Measurements from ENCODE around the gene OPRL1.

GRCh38 chr20:64131406-64131805 is 51.5 kb downstream of the OPRL1 start:
- TF ChIP-seq BCL6B (tag by site-specific recombination; IDR thresholded peaks at IDR 0.05): no peak
- TF ChIP-seq, protein P1, sequence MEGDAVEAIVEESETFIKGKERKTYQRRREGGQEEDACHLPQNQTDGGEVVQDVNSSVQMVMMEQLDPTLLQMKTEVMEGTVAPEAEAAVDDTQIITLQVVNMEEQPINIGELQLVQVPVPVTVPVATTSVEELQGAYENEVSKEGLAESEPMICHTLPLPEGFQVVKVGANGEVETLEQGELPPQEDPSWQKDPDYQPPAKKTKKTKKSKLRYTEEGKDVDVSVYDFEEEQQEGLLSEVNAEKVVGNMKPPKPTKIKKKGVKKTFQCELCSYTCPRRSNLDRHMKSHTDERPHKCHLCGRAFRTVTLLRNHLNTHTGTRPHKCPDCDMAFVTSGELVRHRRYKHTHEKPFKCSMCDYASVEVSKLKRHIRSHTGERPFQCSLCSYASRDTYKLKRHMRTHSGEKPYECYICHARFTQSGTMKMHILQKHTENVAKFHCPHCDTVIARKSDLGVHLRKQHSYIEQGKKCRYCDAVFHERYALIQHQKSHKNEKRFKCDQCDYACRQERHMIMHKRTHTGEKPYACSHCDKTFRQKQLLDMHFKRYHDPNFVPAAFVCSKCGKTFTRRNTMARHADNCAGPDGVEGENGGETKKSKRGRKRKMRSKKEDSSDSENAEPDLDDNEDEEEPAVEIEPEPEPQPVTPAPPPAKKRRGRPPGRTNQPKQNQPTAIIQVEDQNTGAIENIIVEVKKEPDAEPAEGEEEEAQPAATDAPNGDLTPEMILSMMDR (tag by site-specific recombination; IDR thresholded peaks at IDR 0.05): peak; percentile 65
- no peak for TF ChIP-seq MYNN (tag by site-specific recombination; IDR thresholded peaks at IDR 0.05; ENCODE audit: borderline replicate concordance)
- no peak for TF ChIP-seq ZBTB7A (tag by site-specific recombination; IDR thresholded peaks at IDR 0.05; ENCODE audit: low read depth)
- TF ChIP-seq ZNF121 (tag by site-specific recombination; IDR thresholded peaks at IDR 0.05): no peak
- no peak for TF ChIP-seq ZBTB26 (tag by site-specific recombination; optimal IDR thresholded peaks at IDR 0.05)
- no peak for TF ChIP-seq ZBTB11 (tag by site-specific recombination; conservative IDR thresholded peaks at IDR 0.05; ENCODE audit: low read depth)
- TF ChIP-seq, protein P2, sequence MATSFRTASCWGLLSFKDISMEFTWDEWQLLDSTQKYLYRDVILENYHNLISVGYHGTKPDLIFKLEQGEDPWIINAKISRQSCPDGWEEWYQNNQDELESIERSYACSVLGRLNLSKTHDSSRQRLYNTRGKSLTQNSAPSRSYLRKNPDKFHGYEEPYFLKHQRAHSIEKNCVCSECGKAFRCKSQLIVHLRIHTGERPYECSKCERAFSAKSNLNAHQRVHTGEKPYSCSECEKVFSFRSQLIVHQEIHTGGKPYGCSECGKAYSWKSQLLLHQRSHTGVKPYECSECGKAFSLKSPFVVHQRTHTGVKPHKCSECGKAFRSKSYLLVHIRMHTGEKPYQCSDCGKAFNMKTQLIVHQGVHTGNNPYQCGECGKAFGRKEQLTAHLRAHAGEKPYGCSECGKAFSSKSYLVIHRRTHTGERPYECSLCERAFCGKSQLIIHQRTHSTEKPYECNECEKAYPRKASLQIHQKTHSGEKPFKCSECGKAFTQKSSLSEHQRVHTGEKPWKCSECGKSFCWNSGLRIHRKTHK (tag by site-specific recombination; IDR thresholded peaks at IDR 0.05): no peak
- no peak for TF ChIP-seq ZNF398 (tag by site-specific recombination; IDR thresholded peaks at IDR 0.05)
- TF ChIP-seq FEZF1 (tag by site-specific recombination; IDR thresholded peaks at IDR 0.05): no peak
- TF ChIP-seq, protein P3, sequence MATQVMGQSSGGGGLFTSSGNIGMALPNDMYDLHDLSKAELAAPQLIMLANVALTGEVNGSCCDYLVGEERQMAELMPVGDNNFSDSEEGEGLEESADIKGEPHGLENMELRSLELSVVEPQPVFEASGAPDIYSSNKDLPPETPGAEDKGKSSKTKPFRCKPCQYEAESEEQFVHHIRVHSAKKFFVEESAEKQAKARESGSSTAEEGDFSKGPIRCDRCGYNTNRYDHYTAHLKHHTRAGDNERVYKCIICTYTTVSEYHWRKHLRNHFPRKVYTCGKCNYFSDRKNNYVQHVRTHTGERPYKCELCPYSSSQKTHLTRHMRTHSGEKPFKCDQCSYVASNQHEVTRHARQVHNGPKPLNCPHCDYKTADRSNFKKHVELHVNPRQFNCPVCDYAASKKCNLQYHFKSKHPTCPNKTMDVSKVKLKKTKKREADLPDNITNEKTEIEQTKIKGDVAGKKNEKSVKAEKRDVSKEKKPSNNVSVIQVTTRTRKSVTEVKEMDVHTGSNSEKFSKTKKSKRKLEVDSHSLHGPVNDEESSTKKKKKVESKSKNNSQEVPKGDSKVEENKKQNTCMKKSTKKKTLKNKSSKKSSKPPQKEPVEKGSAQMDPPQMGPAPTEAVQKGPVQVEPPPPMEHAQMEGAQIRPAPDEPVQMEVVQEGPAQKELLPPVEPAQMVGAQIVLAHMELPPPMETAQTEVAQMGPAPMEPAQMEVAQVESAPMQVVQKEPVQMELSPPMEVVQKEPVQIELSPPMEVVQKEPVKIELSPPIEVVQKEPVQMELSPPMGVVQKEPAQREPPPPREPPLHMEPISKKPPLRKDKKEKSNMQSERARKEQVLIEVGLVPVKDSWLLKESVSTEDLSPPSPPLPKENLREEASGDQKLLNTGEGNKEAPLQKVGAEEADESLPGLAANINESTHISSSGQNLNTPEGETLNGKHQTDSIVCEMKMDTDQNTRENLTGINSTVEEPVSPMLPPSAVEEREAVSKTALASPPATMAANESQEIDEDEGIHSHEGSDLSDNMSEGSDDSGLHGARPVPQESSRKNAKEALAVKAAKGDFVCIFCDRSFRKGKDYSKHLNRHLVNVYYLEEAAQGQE (tag by site-specific recombination; IDR thresholded peaks at IDR 0.05): no peak
- no peak for TF ChIP-seq ZNF549 (tag by site-specific recombination; IDR thresholded peaks at IDR 0.05)
- no peak for TF ChIP-seq ZFP41 (tag by site-specific recombination; IDR thresholded peaks at IDR 0.05; ENCODE audit: borderline replicate concordance)
- TF ChIP-seq ZNF174 (tag by site-specific recombination; IDR thresholded peaks at IDR 0.05): no peak

Measured in HEK293 (cell line).